SU-DHL-6 (cell line): ENCODE measurements around the gene COL7A1.

Experiments
- H2AFZ ChIP-seq: fragments of 200-600 bp; sonication (generic); 2 replicates; pipeline ENCODE4 v1.6.1; 2014; ENCODE audit warnings: low read depth, mild to moderate bottlenecking, moderate library complexity, mixed read lengths, antibody characterized with exemption, low read length; ENCODE audit not compliant: severe bottlenecking
- H3F3A ChIP-seq: fragments of 200-600 bp; shearing (Covaris generic); 2 replicates; pipeline ENCODE4 v1.6.0; 2016; ENCODE audit warnings: antibody characterized with exemption, mild to moderate bottlenecking; ENCODE audit not compliant: insufficient read depth
- H3K27ac ChIP-seq: fragments of 200-600 bp; sonication (generic); 2 replicates; pipeline ENCODE4 v1.5.1; 2016; ENCODE audit warnings: low read depth, mild to moderate bottlenecking, low read length, moderate library complexity, mixed read lengths
- H3K27me3 ChIP-seq: fragments of 200-600 bp; sonication (generic), shearing (Covaris generic); 2 replicates; pipeline ENCODE4 v1.6.0; 2014; ENCODE audit warnings: mild to moderate bottlenecking, low read length
- H3K36me3 ChIP-seq: fragments of 200-600 bp; sonication (generic); 2 replicates; pipeline ENCODE4 v1.6.1; 2014; ENCODE audit warnings: mild to moderate bottlenecking, low read length, mixed read lengths
- H3K4me2 ChIP-seq: fragments of 300-600, 200-600 bp; shearing (Covaris generic), sonication (generic); 2 replicates; pipeline ENCODE4 v1.6.0; 2014; ENCODE audit warnings: low read length, low read depth, mild to moderate bottlenecking; ENCODE audit not compliant: poor library complexity, severe bottlenecking
- H3K4me3 ChIP-seq: fragments of 200-600 bp; sonication (generic); 2 replicates; pipeline ENCODE4 v1.5.1; 2014; ENCODE audit warnings: antibody characterized with exemption, low read length, mild to moderate bottlenecking, mixed read lengths; ENCODE audit not compliant: insufficient read depth, poor library complexity, severe bottlenecking
- H3K79me2 ChIP-seq: fragments of 200-600 bp; sonication (generic); 2 replicates; pipeline ENCODE4 v1.6.1; 2014; ENCODE audit warnings: mild to moderate bottlenecking, low read length, moderate library complexity; ENCODE audit not compliant: insufficient read depth
- H3K9ac ChIP-seq: fragments of 200-600 bp; sonication (generic); 2 replicates; pipeline ENCODE4 v1.7.0; 2014; ENCODE audit warnings: mild to moderate bottlenecking, low read length
- H3K9me2 ChIP-seq: fragments of 200-600 bp; sonication (generic); replicated peaks from 2 replicates; pipeline ENCODE4 v1.6.1; 2014; ENCODE audit warnings: low read length; ENCODE audit not compliant: insufficient read depth
- H3K9me3 ChIP-seq: fragments of 200-600 bp; sonication (generic); 2 replicates; pipeline ENCODE4 v1.6.1; 2014; ENCODE audit warnings: low read length, mixed read lengths; ENCODE audit not compliant: insufficient read depth
- H4K20me1 ChIP-seq: fragments of 200-600 bp; sonication (generic); 2 replicates; pipeline ENCODE4 v1.6.1; 2014; ENCODE audit warnings: low read depth, mild to moderate bottlenecking, antibody characterized with exemption, low read length, moderate library complexity, mixed read lengths
- EZH2phosphoT487 ChIP-seq: fragments of 200-600 bp; sonication (generic), shearing (Covaris generic); conservative IDR thresholded peaks from 2 replicates; pipeline ENCODE4 v1.6.1; 2018; ENCODE audit warnings: mild to moderate bottlenecking, antibody characterized with exemption, low read length, moderate library complexity, mixed read lengths
- TF ChIP-seq, protein P1 (sequence below): fragments of 200-600 bp; sonication (generic); IDR thresholded peaks from one replicate; pipeline ENCODE4 v1.5.1; 2017; ENCODE audit warnings: antibody characterized with exemption, mild to moderate bottlenecking, low read length, moderate library complexity; ENCODE audit not compliant: insufficient read depth, poor library complexity, severe bottlenecking

Gene COL7A1

DNA sequence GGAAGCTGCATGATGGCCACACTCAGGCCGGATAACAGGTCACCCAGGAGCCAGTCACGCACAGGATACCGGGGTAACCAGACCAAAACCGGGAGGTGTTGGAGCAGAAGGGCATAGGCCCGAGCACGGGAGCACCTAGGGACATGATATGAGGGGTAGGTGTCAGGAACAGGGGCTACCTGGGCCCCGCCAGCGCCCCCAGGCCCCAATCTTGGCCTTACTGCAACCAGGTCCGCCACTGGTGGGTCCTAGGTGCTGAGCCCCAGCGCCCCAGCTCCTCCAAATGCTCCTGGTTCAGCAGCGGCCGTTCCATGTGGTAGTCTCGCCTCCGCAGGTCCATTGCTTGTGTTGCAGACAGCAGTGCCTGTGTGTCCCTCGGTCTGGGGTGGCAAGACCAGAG lies 38.1 kb upstream of the COL7A1 start:
- H3K4me3 ChIP-seq: no peak overlapping the region
- no peaks in the 10 kb centered on the region for H3F3A ChIP-seq
- H3K79me2 ChIP-seq: no peaks in the 10 kb centered on the region
- no peaks in the 10 kb centered on the region for H3K27me3 ChIP-seq
- no peak overlapping the region for H3K9ac ChIP-seq
- no peaks in the 10 kb centered on the region for H3K36me3 ChIP-seq
- H4K20me1 ChIP-seq: no peaks in the 10 kb centered on the region
- H3K27ac ChIP-seq: no peak overlapping the region
- no peaks in the 10 kb centered on the region for H3K9me3 ChIP-seq
- H2AFZ ChIP-seq: no peak overlapping the region
- H3K9me2 ChIP-seq: no peaks in the 10 kb centered on the region
- TF ChIP-seq, protein P1, sequence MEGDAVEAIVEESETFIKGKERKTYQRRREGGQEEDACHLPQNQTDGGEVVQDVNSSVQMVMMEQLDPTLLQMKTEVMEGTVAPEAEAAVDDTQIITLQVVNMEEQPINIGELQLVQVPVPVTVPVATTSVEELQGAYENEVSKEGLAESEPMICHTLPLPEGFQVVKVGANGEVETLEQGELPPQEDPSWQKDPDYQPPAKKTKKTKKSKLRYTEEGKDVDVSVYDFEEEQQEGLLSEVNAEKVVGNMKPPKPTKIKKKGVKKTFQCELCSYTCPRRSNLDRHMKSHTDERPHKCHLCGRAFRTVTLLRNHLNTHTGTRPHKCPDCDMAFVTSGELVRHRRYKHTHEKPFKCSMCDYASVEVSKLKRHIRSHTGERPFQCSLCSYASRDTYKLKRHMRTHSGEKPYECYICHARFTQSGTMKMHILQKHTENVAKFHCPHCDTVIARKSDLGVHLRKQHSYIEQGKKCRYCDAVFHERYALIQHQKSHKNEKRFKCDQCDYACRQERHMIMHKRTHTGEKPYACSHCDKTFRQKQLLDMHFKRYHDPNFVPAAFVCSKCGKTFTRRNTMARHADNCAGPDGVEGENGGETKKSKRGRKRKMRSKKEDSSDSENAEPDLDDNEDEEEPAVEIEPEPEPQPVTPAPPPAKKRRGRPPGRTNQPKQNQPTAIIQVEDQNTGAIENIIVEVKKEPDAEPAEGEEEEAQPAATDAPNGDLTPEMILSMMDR: no peak
- no peak for TF ChIP-seq EZH2phosphoT487
- H3K4me2 ChIP-seq: no peak overlapping the region

DNA sequence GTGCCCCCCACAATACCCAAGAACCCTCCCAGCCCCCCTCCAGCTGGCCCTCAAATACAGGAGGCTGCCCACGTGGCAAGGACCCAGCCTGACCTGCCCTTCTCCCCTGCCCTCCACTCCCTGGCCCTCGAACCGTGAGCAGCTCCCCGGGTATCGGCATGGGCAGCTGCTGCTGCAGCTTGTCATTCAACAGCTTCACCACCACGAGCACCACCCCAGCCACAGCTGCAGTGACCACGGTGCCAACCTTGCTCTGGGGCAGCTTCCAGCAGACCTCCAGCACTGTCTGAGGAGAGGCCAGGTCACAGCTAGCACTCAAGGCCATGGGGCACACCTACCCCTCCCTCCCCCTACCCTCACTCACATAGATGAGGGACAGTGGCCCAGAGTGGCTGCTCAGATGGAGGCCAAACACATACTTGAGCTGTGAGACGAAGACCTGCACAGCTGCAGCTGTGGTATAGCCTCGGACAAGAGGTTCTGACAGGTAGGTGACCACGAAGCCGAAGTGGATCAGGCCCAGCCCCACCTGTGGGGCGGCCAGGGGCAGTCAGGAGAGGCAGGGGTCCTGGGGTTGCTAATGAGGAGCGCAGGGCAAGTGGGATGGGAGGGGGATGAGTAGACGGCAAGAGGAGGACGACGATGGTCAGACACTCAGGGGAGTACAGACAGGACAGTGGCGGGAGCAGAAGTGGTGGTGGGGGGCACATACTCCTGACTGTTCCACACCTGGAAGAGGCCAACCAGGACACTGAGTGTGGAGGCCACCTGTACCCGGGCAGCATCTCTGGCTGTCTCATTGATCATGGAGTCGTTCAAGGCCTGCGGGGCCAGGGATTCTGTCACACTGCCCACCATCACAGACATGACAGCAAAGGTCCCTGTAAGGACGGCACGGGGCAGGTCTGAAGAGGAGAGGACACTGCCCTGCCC lies 36.7 kb upstream of the COL7A1 start:
- H3F3A ChIP-seq: no peaks in the 10 kb centered on the region
- no peaks in the 10 kb centered on the region for H3K36me3 ChIP-seq
- no peak overlapping the region for H3K9ac ChIP-seq
- no peaks in the 10 kb centered on the region for H3K9me2 ChIP-seq
- H4K20me1 ChIP-seq: no peaks in the 10 kb centered on the region
- no peak overlapping the region for H2AFZ ChIP-seq
- no peak overlapping the region for H3K4me3 ChIP-seq
- no peaks in the 10 kb centered on the region for H3K27me3 ChIP-seq
- H3K79me2 ChIP-seq: no peaks in the 10 kb centered on the region
- H3K9me3 ChIP-seq: no peaks in the 10 kb centered on the region
- no peak overlapping the region for H3K4me2 ChIP-seq
- TF ChIP-seq, protein P1: no peak
- TF ChIP-seq EZH2phosphoT487: no peak
- no peak overlapping the region for H3K27ac ChIP-seq

DNA sequence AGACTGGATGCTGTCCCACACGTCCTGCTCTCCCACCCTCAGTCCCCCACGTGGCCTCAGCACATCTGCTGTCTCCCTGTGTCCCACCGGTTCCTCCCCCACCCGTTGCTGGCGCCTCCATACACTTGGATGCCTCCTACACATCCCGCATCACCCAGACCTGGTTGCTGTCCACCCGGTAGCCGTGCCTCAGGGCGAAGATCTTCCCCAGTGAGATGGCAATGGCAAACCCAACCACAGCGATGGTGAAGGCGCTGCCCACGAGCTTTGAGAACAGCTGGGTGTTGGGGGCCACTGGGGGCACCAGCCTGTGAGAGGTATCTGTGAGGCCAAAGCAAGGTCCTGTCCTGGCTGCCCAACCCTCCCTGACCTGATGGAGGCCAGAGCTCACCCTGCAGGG lies 35.7 kb upstream of the COL7A1 start:
- Histone ChIP-seq H2AFZ (no peak overlapping the region), H3F3A (no peaks in the 10 kb centered on the region), H3K27me3 (no peaks in the 10 kb centered on the region), H3K4me2 (no peak overlapping the region), H3K9me3 (no peaks in the 10 kb centered on the region), H3K79me2 (no peaks in the 10 kb centered on the region), H3K9me2 (no peaks in the 10 kb centered on the region), H3K9ac (no peak overlapping the region), H4K20me1 (no peaks in the 10 kb centered on the region), H3K36me3 (no peaks in the 10 kb centered on the region), H3K27ac (no peak overlapping the region), H3K4me3 (no peak overlapping the region)
- TF ChIP-seq, protein P1: no peak
- TF ChIP-seq EZH2phosphoT487: no peak
